GM18868 (cell line): ENCODE results near the gene PPP1R12B.
A peak's percentile ranks its signal among the peaks of the same experiment; 100 is the strongest.
"Not testable (repeated sequence)": the region's sequence is repeated elsewhere in the genome, so short reads cannot be mapped to it uniquely, and the experiment has no call there.

Experiments used
- ATAC-seq: cut with Tn5 transposase; IDR thresholded peaks from one replicate; pipeline ENCODE4 v1.9.1; 2021; ENCODE audit warnings: mild to moderate bottlenecking, moderate library complexity; ENCODE audit not compliant: unreplicated experiment

PPP1R12B gene

DNA sequence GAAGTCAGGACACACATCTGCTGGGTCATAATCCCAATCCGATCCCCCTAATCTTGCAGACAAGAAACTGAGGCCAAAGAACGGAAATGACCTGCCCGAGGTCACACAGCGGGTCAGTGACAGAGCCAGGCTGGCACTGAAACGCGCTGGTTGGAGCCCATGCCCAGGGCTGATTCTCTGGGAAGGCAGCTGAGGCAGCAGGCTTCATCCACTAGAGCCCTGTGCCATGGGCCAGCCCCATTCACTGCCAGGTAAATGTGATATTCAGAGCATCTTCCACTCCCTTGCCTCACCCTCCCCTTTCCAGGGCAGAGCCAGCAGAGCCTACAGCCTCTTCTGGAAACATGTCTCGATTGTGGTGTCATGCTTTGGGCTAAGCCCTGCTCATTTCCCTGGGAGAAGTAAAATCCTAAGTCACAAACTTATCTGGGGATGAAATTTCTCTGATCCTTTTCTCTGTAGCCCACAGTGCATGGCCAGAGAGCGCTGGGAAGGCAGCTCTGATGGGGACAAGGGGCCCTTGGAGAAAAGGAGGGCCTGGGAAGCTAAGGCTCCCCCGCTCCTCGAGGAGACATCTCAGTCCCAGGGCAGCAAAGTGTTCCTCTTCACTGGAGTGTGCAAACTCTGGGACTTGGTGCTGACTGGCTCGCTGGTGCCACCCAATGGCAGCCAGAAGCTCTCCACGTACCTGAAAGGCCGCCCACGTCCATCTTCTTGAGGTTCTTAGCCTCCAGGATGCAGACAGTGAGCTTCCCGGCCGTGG is 251.4 kb downstream of the PPP1R12B start:
- ATAC-seq = no peak

DNA sequence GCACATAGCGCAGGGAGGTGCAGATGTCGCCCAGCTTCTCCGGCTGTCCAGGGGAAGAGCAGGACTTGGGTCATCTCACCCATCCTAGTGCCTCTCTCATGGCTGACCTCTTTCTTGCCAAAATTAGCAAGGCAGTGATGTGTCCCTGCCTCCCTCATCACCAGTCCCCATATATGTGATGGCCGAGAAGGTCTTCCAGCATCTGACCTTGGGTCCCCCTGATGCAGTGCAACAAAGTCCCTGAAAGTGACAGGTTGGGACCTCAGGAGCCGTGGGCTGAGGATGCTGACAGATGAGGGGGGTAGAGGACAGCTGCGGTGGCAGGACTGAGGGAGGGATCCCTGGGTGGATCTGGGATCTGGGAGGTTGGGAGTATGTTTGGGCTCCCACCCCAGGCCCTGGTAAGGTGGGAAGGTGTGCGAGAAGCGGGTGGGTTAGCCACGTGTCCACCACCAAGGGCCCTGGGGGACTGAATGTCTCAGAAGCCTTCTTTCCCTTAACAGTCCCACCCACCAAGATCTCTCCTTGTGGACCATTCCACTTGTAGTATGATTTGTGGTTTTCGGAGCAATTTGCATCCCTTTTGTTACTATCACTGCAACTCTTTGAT is 252.0 kb downstream of the PPP1R12B start:
- ATAC-seq = no peak

- ATAC-seq = no peak
These were observed 254.9 kb downstream of the PPP1R12B start for GRCh38 chr1:202603435-202603834.

- no peak for ATAC-seq
These were observed 257.0 kb downstream of the PPP1R12B start for GRCh38 chr1:202605515-202605914.

DNA sequence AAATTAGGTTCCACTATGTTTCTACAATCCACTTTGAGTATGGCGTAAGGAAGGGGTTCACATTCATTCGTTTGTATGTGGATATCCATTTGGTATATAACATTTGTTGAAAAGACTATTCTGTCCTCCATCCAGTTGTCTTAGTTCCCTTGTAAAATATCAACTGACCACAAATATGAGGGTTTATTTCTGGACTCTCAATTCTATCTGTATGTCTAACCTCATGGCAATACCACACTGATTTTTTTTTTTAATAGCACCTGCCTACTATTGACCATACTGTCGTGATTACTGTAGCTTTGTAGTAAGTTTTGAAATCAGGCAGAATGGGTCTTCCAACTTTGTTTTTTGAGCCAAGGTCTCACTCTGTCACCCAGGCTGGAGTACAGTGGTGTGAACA is 263.5 kb downstream of the PPP1R12B start:
- not testable (repeated sequence) for ATAC-seq

DNA sequence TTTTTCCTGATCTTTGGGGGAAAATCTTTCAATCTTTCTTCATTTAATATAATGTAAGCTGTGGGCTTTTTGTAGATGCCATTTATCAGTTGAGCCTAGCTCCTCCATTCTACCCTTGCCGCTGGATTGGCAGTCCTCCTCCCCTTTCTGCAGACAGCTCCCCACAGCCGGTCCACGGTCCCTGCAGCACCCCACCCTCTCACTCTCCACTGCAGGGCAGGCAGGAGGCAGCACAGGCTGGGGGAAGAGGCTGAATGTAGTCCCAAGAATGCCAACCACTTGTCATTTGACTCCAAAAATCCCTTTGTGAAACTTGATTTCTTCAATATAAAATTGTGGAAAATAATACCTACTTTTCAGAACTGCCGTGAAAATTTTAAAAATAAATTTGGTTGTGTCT is 265.1 kb downstream of the PPP1R12B start:
- ATAC-seq = no peak

- ATAC-seq = not testable (repeated sequence)
These were observed 266.1 kb downstream of the PPP1R12B start for GRCh38 chr1:202614363-202615207.

DNA sequence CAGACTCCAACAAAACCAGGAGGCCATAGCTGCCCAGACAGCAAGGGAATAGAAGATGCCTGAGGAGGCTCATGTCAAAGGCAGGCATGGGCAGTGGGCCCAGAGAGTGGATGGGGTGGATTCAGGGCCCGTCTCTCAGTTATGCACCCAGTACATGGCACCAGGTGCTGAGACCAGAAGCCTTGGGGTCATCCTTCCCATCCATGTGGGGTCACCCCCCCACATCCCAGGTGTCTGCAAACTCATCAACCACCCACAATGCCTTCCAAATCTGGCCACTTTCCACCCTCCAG is 266.7 kb downstream of the PPP1R12B start:
- ATAC-seq = not testable (repeated sequence)

- peak; percentile 72 for ATAC-seq
These were observed 267.2 kb downstream of the PPP1R12B start for GRCh38 chr1:202615501-202616354.

GRCh38 chr1:202616355-202616915 is 267.9 kb downstream of the PPP1R12B start:
- ATAC-seq = peak; percentile 22

DNA sequence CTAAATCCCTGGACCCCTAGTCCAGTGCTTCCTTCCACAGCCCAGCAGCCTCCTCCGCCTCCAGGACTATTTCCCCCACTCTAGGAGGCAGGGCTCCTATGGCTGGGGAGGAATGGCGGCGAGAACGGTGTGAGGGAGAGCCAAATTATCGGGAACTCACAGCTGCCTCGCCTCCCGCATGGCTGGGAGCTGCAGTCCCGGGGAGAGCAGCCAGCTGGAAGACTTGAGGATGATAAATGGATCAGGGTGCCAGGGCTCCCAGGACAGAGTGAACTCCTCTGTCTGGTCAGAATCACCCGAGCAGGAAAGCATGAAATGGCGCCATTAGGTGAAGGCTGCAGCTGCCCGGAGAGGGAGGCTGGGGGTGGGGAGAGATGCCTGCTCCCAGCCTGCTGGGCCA is 270.5 kb downstream of the PPP1R12B start:
- ATAC-seq = not testable (repeated sequence)

GRCh38 chr1:202619505-202619904 is 271.0 kb downstream of the PPP1R12B start:
- no peak for ATAC-seq

GRCh38 chr1:202620036-202620435 is 271.5 kb downstream of the PPP1R12B start:
- not testable (repeated sequence) for ATAC-seq

DNA sequence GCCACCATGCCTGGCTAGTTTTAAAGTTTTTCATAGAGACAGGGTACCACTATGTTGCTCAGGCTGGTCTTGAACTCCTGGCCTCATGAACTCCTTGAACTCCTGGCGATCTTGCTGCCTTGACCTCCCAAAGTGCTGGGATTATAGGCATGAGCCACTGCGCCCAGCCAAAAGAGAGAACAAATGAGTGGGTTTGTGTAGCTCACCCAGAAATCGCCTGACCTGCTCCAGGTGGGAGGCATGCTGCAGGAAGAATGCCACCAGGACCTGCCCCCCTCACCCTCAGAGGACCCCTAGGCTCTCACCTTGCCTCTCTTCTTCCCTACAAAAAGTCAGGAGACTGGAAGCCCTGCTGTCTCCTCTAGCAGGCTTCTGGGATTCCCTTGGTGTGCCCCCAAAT is 272.9 kb downstream of the PPP1R12B start:
- no peak for ATAC-seq

DNA sequence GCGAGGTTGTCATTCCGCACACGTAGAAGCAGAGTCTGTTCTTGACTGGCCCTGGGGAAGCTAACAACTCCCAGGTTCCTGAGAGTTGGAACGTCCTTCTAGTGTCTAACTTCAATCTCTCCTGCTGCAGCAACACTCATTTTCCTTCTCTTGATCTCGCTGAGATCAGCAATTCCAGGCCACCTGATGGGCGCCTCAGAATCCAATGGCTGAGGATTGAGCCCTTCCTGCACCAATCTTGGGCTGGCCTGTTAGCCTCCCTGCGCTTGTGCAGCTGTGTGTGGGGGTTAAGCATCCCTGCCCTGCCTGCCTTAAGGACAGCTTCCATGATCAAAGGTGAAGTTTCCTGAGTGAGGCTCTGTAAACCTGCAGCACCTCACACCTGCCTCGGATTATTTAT is 273.9 kb downstream of the PPP1R12B start:
- no peak for ATAC-seq

DNA sequence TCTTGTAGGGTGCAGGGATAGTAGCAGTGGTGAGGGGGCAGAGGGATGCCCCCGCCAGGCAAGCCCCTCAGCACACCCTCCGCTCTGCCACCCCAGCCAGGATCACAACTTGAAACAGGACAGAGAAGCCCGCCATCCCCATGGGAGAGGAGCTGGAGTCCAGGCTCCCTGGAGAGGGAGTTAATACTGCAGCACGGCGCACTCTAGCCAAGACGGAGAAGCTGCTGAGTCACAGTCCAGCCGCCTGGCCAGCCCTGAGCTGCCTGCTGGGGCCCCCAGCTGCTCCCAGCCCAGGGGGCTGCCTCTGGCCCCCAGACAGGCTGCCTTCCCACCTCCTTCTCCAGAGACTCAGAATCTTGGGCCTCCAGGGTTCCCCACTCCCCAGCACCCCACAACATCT is 274.6 kb downstream of the PPP1R12B start:
- no peak for ATAC-seq

- ATAC-seq = not testable (repeated sequence)
These were observed 275.0 kb downstream of the PPP1R12B start for GRCh38 chr1:202623476-202623875.

- no peak for ATAC-seq
These were observed 275.7 kb downstream of the PPP1R12B start for GRCh38 chr1:202624088-202624780.

DNA sequence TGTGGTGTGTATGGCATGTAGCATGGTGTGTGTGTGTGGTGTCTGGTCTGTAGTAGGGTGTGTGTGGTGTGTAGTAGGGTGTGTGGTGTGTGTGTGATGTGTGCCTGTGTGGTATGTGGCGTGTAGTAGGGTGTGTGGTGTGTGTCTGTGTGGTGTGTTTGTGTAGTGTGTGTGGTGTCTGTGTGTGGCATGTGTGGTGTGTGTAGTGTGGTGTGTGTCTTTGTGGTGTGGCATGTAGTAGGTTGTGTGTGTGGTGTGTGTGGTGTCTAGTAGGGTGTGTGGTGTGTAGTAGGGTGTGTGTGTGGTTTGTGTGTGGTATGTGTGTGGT is 276.2 kb downstream of the PPP1R12B start:
- no peak for ATAC-seq
